ENCODE measurements around the gene DBNL.

The DBNL gene

DNA sequence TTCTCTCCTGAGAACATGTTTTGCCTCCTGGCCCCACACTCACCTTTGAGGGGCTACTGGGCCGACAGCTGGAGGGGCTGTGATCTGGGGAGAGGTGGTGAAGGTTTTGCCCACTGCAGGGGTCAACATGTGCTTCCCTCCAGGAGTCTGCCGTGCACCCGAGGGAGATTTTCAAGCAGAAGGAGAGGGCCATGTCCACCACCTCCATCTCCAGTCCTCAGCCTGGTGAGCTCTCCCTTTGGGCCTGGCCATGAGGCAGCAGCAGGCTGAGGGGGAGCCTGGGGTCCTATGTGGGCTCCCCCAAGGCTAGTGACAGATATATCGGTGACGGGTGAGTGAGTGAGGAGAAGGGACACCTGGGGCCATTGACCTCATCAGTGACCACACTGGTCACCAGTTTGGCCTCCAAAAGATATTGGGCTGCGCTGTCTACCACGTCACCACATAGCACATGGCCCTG is 14.3 kb downstream of the DBNL start:
- no peaks in the 10 kb centered on the region for H3K27me3 ChIP-seq (ENCODE audit: insufficient read depth, low read length)
- H3K36me3 ChIP-seq (ENCODE audit: insufficient read depth, low read length) = peaks cover 73% of the 10 kb centered on the region
- no peak overlapping the region for H3K9ac ChIP-seq (ENCODE audit: low read depth, low read length)
- no peak overlapping the region for H3K27ac ChIP-seq (ENCODE audit: low read depth, low read length)
- H3K4me1 ChIP-seq (ENCODE audit: insufficient read depth, low read length) = peaks cover 3% of the 10 kb centered on the region; the same call in 1 of the 2 replicates
- no peaks in the 10 kb centered on the region for H3K9me3 ChIP-seq (ENCODE audit: insufficient read depth, low read depth, low read length)
- 96% methylated on average over 7 of the region's 7 CpGs for WGBS
- no peak overlapping the region for H3K4me3 ChIP-seq (ENCODE audit: low read length)

DNA sequence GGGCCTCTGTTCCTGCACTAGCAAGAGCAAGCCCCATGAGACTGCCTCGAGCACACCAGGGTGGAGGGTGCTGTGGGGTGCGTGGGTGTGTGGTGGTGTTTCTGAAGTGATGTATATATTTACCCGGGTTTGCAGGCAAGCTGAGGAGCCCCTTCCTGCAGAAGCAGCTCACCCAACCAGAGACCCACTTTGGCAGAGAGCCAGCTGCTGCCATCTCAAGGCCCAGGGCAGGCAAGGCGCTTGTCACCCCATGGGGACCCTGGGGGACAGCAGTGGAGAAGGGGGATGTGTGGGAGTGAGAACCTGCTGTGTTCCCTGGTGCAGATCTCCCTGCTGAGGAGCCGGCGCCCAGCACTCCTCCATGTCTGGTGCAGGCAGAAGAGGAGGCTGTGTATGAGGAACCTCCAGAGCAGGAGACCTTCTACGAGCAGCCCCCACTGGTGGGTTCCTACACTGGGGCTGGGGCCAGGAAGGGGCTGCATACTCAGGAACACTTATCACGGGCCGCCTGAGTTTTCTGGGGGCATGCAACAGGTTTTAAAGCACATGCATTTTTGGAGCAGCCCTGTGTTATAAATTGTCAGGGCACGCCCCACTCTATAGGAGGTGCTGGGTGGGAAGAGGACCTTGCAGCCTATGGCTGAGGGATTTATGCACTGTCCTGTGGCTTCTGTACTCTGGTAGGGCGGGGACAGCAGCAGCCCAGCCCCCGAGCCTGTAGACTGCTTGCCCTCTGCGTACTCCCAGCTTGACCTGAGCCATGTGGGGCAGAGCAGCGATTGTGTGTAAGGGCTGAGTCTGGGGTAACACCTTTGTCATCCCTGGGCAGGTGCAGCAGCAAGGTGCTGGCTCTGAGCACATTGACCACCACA is 15.0 kb downstream of the DBNL start:
- Histone ChIP-seq H3K4me1 (ENCODE audit: insufficient read depth, low read length) (peaks cover 4% of the 10 kb centered on the region; the same call in 1 of the 2 replicates), H3K27me3 (ENCODE audit: insufficient read depth, low read length) (no peaks in the 10 kb centered on the region), H3K9ac (ENCODE audit: low read depth, low read length) (no peak overlapping the region), H3K36me3 (ENCODE audit: insufficient read depth, low read length) (peaks cover 67% of the 10 kb centered on the region), H3K4me3 (ENCODE audit: low read length) (no peak overlapping the region), H3K27ac (ENCODE audit: low read depth, low read length) (no peak overlapping the region), H3K9me3 (ENCODE audit: insufficient read depth, low read depth, low read length) (no peaks in the 10 kb centered on the region)
- 93% methylated on average over 14 of the region's 14 CpGs for WGBS

DNA sequence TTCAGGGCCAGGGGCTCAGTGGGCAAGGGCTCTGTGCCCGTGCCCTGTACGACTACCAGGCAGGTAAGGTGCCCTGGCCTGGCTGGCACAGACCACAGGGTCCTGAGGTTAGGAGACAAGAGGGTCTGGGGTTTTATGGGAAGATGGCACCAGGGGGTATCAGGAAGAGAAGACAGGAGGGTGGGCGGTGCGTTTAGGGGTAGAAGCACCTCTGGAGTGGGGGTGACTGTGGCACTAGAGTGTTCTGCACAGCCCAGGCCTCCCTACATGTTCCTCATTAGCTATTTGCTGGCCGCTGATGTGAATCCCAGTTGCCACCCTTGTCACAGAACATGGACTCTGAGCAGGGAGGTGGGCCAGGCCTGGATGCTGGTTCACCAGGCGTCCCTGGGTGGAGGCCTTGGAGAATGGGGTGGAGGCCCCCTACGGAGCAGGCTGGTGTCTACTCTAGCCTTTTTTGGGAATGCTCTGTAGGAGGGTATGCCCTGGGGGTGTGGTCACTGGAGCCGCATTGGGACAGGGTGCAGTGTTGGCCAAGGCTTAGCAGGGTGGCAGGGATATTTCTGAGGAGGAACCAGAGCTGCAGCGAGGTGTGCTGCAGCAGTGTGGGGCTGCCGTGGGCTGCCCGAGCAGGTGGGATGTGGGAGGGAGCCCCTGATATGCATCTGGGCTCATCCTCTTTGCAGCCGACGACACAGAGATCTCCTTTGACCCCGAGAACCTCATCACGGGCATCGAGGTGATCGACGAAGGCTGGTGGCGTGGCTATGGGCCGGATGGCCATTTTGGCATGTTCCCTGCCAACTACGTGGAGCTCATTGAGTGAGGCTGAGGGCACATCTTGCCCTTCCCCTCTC is 15.8 kb downstream of the DBNL start:
- H3K4me1 ChIP-seq (ENCODE audit: insufficient read depth, low read length) = peaks cover 4% of the 10 kb centered on the region; the same call in 1 of the 2 replicates
- no peaks in the 10 kb centered on the region for H3K9me3 ChIP-seq (ENCODE audit: insufficient read depth, low read depth, low read length)
- H3K27me3 ChIP-seq (ENCODE audit: insufficient read depth, low read length) = no peaks in the 10 kb centered on the region
- H3K9ac ChIP-seq (ENCODE audit: low read depth, low read length) = no peak overlapping the region
- peaks cover 62% of the 10 kb centered on the region for H3K36me3 ChIP-seq (ENCODE audit: insufficient read depth, low read length)
- no peak overlapping the region for H3K4me3 ChIP-seq (ENCODE audit: low read length)
- H3K27ac ChIP-seq (ENCODE audit: low read depth, low read length) = no peak overlapping the region
- 92% methylated on average over 21 of the region's 21 CpGs for WGBS

DNA sequence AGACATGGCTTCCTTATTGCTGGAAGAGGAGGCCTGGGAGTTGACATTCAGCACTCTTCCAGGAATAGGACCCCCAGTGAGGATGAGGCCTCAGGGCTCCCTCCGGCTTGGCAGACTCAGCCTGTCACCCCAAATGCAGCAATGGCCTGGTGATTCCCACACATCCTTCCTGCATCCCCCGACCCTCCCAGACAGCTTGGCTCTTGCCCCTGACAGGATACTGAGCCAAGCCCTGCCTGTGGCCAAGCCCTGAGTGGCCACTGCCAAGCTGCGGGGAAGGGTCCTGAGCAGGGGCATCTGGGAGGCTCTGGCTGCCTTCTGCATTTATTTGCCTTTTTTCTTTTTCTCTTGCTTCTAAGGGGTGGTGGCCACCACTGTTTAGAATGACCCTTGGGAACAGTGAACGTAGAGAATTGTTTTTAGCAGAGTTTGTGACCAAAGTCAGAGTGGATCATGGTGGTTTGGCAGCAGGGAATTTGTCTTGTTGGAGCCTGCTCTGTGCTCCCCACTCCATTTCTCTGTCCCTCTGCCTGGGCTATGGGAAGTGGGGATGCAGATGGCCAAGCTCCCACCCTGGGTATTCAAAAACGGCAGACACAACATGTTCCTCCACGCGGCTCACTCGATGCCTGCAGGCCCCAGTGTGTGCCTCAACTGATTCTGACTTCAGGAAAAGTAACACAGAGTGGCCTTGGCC is 16.6 kb downstream of the DBNL start:
- Histone ChIP-seq H3K27ac (ENCODE audit: low read depth, low read length) (no peak overlapping the region), H3K36me3 (ENCODE audit: insufficient read depth, low read length) (peaks cover 59% of the 10 kb centered on the region), H3K4me1 (ENCODE audit: insufficient read depth, low read length) (peaks cover 6% of the 10 kb centered on the region; the same call in 1 of the 2 replicates), H3K4me3 (ENCODE audit: low read length) (no peak overlapping the region), H3K27me3 (ENCODE audit: insufficient read depth, low read length) (no peaks in the 10 kb centered on the region), H3K9me3 (ENCODE audit: insufficient read depth, low read depth, low read length) (no peaks in the 10 kb centered on the region), H3K9ac (ENCODE audit: low read depth, low read length) (no peak overlapping the region)
- WGBS = 94% methylated on average over 8 of the region's 8 CpGs

- Histone ChIP-seq H3K4me1 (ENCODE audit: insufficient read depth, low read length) (peaks cover 12% of the 10 kb centered on the region; the same call in 1 of the 2 replicates), H3K9me3 (ENCODE audit: insufficient read depth, low read depth, low read length) (no peaks in the 10 kb centered on the region), H3K36me3 (ENCODE audit: insufficient read depth, low read length) (peaks cover 53% of the 10 kb centered on the region), H3K9ac (ENCODE audit: low read depth, low read length) (no peak overlapping the region), H3K27me3 (ENCODE audit: insufficient read depth, low read length) (no peaks in the 10 kb centered on the region), H3K4me3 (ENCODE audit: low read length) (no peak overlapping the region), H3K27ac (ENCODE audit: low read depth, low read length) (no peak overlapping the region)
- WGBS = 90% methylated on average over 8 of the region's 8 CpGs
These were observed 17.2 kb downstream of the DBNL start for GRCh38 chr7:44061645-44062179.

GRCh38 chr7:44062180-44062902 is 17.8 kb downstream of the DBNL start:
- H3K4me1 ChIP-seq (ENCODE audit: insufficient read depth, low read length) = peaks cover 13% of the 10 kb centered on the region; the same call in 1 of the 2 replicates
- no peak overlapping the region for H3K9ac ChIP-seq (ENCODE audit: low read depth, low read length)
- 92% methylated on average over 11 of the region's 11 CpGs for WGBS
- peaks cover 47% of the 10 kb centered on the region for H3K36me3 ChIP-seq (ENCODE audit: insufficient read depth, low read length)
- no peak overlapping the region for H3K4me3 ChIP-seq (ENCODE audit: low read length)
- no peaks in the 10 kb centered on the region for H3K9me3 ChIP-seq (ENCODE audit: insufficient read depth, low read depth, low read length)
- H3K27ac ChIP-seq (ENCODE audit: low read depth, low read length) = no peak overlapping the region
- H3K27me3 ChIP-seq (ENCODE audit: insufficient read depth, low read length) = no peaks in the 10 kb centered on the region

GRCh38 chr7:44062903-44063295 is 18.4 kb downstream of the DBNL start:
- 96% methylated on average over 3 of the region's 3 CpGs for WGBS
- no peak overlapping the region for H3K4me3 ChIP-seq (ENCODE audit: low read length)
- peaks cover 13% of the 10 kb centered on the region; the same call in 1 of the 2 replicates for H3K4me1 ChIP-seq (ENCODE audit: insufficient read depth, low read length)
- H3K9me3 ChIP-seq (ENCODE audit: insufficient read depth, low read depth, low read length) = no peaks in the 10 kb centered on the region
- no peak overlapping the region for H3K27ac ChIP-seq (ENCODE audit: low read depth, low read length)
- H3K36me3 ChIP-seq (ENCODE audit: insufficient read depth, low read length) = peaks cover 41% of the 10 kb centered on the region
- H3K9ac ChIP-seq (ENCODE audit: low read depth, low read length) = no peak overlapping the region
- H3K27me3 ChIP-seq (ENCODE audit: insufficient read depth, low read length) = no peaks in the 10 kb centered on the region

GRCh38 chr7:44063547-44063893 is 19.0 kb downstream of the DBNL start:
- H3K4me1 ChIP-seq (ENCODE audit: insufficient read depth, low read length) = peaks cover 13% of the 10 kb centered on the region; the same call in 1 of the 2 replicates
- no peaks in the 10 kb centered on the region for H3K9me3 ChIP-seq (ENCODE audit: insufficient read depth, low read depth, low read length)
- H3K36me3 ChIP-seq (ENCODE audit: insufficient read depth, low read length) = peaks cover 35% of the 10 kb centered on the region
- peak overlapping the region; percentile 27 for H3K4me3 ChIP-seq (ENCODE audit: low read length)
- no peaks in the 10 kb centered on the region; the same call in 1 of the 2 replicates for H3K27me3 ChIP-seq (ENCODE audit: insufficient read depth, low read length)
- H3K27ac ChIP-seq (ENCODE audit: low read depth, low read length) = peak overlapping the region; percentile 66; the same call in 1 of the 2 replicates
- 0 out of 2 replicates have a peak overlapping the region, but pooled peaks have one; percentile 1 for H3K9ac ChIP-seq (ENCODE audit: low read depth, low read length)
- WGBS = 24% methylated on average over 8 of the region's 10 CpGs

DNA sequence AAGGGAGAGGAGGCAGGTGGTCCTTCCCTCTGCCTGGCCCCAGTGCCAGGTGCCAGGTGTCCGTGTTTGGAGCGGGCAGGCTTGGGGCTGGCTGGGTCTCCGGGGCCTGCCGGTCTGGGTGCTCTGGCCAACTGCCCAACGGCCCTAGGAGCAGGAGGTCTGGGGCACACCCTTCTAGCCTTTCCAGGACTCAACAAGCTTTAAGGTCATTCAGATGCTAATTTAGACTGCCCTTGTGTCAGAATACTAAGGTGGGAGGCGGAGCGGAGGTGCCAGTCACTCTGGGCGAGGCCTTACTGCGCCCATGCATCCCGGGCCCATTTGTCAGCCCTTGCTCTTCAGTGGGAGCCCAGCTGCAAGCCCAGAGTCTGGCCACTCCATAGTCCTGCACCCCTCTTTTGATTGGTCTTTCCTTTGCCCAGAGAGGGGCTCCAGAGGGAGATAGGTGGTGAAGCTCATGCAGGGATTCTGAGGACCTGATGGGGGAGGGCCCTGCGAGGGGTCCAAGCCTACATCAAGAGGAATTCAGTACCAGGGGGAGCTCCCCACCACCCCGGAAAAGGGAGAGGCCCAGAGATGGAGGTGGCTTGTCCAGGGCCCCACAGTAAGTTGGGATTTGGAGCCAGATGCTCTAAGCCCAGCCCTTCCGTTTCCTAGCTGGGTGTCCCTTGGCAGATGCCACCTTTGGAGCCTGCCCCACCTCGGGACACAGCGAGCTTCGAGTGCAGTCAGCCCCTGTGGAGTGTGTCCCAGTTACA is 19.6 kb downstream of the DBNL start:
- peak overlapping the region; percentile 66; the same call in 1 of the 2 replicates for H3K27ac ChIP-seq (ENCODE audit: low read depth, low read length)
- H3K9me3 ChIP-seq (ENCODE audit: insufficient read depth, low read depth, low read length) = no peaks in the 10 kb centered on the region
- H3K4me1 ChIP-seq (ENCODE audit: insufficient read depth, low read length) = peaks cover 13% of the 10 kb centered on the region; the same call in 1 of the 2 replicates
- no peaks in the 10 kb centered on the region; the same call in 1 of the 2 replicates for H3K27me3 ChIP-seq (ENCODE audit: insufficient read depth, low read length)
- H3K4me3 ChIP-seq (ENCODE audit: low read length) = peak overlapping the region; percentile 27
- 0 out of 2 replicates have a peak overlapping the region, but pooled peaks have one; percentile 1 for H3K9ac ChIP-seq (ENCODE audit: low read depth, low read length)
- H3K36me3 ChIP-seq (ENCODE audit: insufficient read depth, low read length) = peaks cover 29% of the 10 kb centered on the region
- WGBS = 24% methylated on average over 16 of the region's 16 CpGs
